OCI-LY1 (cell line): Measurements from ENCODE around the gene PRKAR2A.
"Not testable (repeated sequence)": the region's sequence is repeated elsewhere in the genome, so short reads cannot be mapped to it uniquely, and the experiment has no call there.

Experiments
- H2AFZ ChIP-seq: fragments of 200-600 bp; sonication (generic), shearing (Covaris generic); 2 replicates; pipeline ENCODE4 v1.6.0; 2014; ENCODE audit warnings: antibody characterized with exemption, mild to moderate bottlenecking, low read length
- H3F3A ChIP-seq: fragments of 200-600 bp; sonication (generic), shearing (Covaris generic); 2 replicates; pipeline ENCODE4 v1.6.0; 2014; ENCODE audit warnings: mild to moderate bottlenecking, antibody characterized with exemption, low read length, moderate library complexity; ENCODE audit not compliant: insufficient read depth
- H3K27ac ChIP-seq: fragments of 200-600 bp; sonication (generic); 2 replicates; pipeline ENCODE4 v1.5.1; 2014; ENCODE audit warnings: low read length, mixed run types, mild to moderate bottlenecking, low read depth; ENCODE audit not compliant: poor library complexity, severe bottlenecking
- H3K27me3 ChIP-seq: fragments of 200-600 bp; sonication (generic); 2 replicates; pipeline ENCODE4 v1.6.0; 2014; ENCODE audit warnings: antibody characterized with exemption, mild to moderate bottlenecking, low read length, moderate library complexity; ENCODE audit not compliant: insufficient read depth
- H3K36me3 ChIP-seq: fragments of 200-600 bp; sonication (generic); 2 replicates; pipeline ENCODE4 v1.6.1; 2014; ENCODE audit warnings: mild to moderate bottlenecking, antibody characterized with exemption, low read length, moderate library complexity, mixed read lengths; ENCODE audit not compliant: insufficient read depth
- H3K4me1 ChIP-seq: fragments of 200-600 bp; sonication (generic); 2 replicates; pipeline ENCODE4 v1.5.1; 2014; ENCODE audit warnings: mild to moderate bottlenecking, low read length, moderate library complexity; ENCODE audit not compliant: insufficient read depth, severe bottlenecking
- H3K4me2 ChIP-seq: fragments of 200-600 bp; sonication (generic), shearing (Covaris generic); 2 replicates; pipeline ENCODE4 v1.6.1; 2014; ENCODE audit warnings: low read length
- H3K4me3 ChIP-seq: fragments of 200-600 bp; sonication (generic); 2 replicates; pipeline ENCODE4 v1.5.1; 2014; ENCODE audit warnings: low read length, low read depth, mild to moderate bottlenecking, mixed read lengths; ENCODE audit not compliant: poor library complexity, severe bottlenecking
- H3K79me2 ChIP-seq: fragments of 200-600 bp; shearing (Covaris generic); 2 replicates; pipeline ENCODE4 v1.6.1; 2016; ENCODE audit warnings: mixed run types, low read length, mixed read lengths; ENCODE audit not compliant: insufficient read depth
- H3K9ac ChIP-seq: fragments of 200-600 bp; sonication (generic), shearing (Covaris generic); 2 replicates; pipeline ENCODE4 v1.6.1; 2014; ENCODE audit warnings: mild to moderate bottlenecking, low read length, mixed read lengths
- H3K9me2 ChIP-seq: fragments of 200-600 bp; sonication (generic), shearing (Covaris generic); 2 replicates; pipeline ENCODE4 v1.6.1; 2014; ENCODE audit warnings: low read depth, mild to moderate bottlenecking, low read length, mixed read lengths
- H3K9me3 ChIP-seq: fragments of 200-600 bp; shearing (Covaris generic); 2 replicates; pipeline ENCODE4 v1.6.1; 2014; ENCODE audit warnings: low read length, mixed read lengths
- H4K20me1 ChIP-seq: fragments of 200-600 bp; sonication (generic), shearing (Covaris generic); 2 replicates; pipeline ENCODE4 v1.6.0; 2016; ENCODE audit warnings: mild to moderate bottlenecking, low read length; ENCODE audit not compliant: insufficient read depth
- EZH2 ChIP-seq: fragments of 200-600 bp; sonication (generic), shearing (Covaris generic); IDR thresholded peaks from 2 replicates; pipeline ENCODE4 v1.8.0; 2017; ENCODE audit warnings: borderline replicate concordance, mixed run types, mild to moderate bottlenecking, antibody characterized with exemption, low read length, moderate library complexity, mixed read lengths
- TF ChIP-seq, protein P1 (sequence below): fragments of 200-600 bp; sonication (generic), shearing (Covaris generic); IDR thresholded peaks from 2 replicates; pipeline ENCODE4 v1.5.1; 2017; ENCODE audit warnings: mild to moderate bottlenecking, antibody characterized with exemption, low read length, moderate library complexity, mixed read lengths

Gene PRKAR2A

DNA sequence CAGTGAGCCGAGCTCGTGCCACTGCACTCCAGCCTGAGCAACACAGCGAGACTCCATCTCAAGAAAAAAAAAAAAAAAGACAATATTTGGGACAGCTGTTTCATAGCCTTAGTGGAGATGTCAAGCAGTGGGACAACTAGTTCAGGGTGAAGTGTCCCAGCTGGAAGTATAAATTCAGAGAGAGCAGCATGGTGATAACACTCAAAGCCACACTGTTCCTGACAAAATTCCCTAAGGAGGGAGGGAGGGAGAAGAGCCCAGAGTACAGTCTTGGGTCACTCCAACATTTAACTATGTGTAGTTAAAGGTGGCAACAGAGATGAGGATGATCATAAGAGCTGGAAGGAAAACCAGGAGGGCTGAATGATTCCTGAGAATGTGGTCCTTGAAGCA lies 109.5 kb downstream of the PRKAR2A start:
- Histone ChIP-seq H3K9ac (no peak overlapping the region), H3K4me1 (peaks cover 10% of the 10 kb centered on the region), H4K20me1 (no peaks in the 10 kb centered on the region), H3K27me3 (no peaks in the 10 kb centered on the region), H3K4me3 (no peak overlapping the region), H3K27ac (no peak overlapping the region), H3K36me3 (no peaks in the 10 kb centered on the region), H3K9me3 (no peaks in the 10 kb centered on the region), H3K4me2 (no peak overlapping the region), H3K9me2 (no peaks in the 10 kb centered on the region), H3F3A (no peaks in the 10 kb centered on the region), H2AFZ (no peak overlapping the region), H3K79me2 (no peaks in the 10 kb centered on the region)
- TF ChIP-seq, protein P1, sequence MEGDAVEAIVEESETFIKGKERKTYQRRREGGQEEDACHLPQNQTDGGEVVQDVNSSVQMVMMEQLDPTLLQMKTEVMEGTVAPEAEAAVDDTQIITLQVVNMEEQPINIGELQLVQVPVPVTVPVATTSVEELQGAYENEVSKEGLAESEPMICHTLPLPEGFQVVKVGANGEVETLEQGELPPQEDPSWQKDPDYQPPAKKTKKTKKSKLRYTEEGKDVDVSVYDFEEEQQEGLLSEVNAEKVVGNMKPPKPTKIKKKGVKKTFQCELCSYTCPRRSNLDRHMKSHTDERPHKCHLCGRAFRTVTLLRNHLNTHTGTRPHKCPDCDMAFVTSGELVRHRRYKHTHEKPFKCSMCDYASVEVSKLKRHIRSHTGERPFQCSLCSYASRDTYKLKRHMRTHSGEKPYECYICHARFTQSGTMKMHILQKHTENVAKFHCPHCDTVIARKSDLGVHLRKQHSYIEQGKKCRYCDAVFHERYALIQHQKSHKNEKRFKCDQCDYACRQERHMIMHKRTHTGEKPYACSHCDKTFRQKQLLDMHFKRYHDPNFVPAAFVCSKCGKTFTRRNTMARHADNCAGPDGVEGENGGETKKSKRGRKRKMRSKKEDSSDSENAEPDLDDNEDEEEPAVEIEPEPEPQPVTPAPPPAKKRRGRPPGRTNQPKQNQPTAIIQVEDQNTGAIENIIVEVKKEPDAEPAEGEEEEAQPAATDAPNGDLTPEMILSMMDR, result no peak
- TF ChIP-seq EZH2, result no peak

DNA sequence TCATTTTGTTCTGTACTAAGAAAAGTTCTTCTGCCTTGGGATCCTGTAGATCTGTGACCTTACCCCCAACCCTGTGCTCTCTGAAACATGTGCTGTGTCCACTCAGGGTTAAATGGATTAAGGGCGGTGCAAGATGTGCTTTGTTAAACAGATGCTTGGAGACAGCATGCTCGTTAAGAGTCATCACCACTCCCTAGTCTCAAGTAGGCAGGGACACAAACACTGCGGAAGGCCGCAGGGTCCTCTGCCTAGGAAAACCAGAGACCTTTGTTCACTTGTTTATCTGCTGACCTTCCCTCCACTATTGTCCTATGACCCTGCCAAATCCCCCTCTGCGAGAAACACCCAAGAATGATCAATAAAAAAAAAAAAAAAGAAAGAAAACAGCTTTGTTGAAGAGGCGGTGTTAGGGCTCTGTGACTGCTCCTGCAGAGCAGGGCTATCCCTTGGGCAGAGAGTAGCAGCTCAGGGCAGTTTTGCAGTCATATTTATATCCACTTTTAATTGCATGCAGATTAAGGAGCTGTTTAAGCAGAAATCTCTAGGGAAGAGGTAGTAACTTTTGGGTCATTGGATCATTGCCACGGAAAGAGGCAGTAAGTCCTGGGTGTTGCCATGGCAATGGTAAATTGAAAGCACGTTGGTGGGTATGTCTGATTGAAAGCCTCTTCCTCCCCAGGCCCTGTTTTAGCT lies 112.5 kb downstream of the PRKAR2A start:
- not testable (repeated sequence) for H3K4me2 ChIP-seq, H3K9ac ChIP-seq, H3K27ac ChIP-seq, H3K4me3 ChIP-seq, H4K20me1 ChIP-seq, H3K79me2 ChIP-seq, H3K4me1 ChIP-seq, H2AFZ ChIP-seq, H3K27me3 ChIP-seq, H3K9me3 ChIP-seq, H3K9me2 ChIP-seq, H3F3A ChIP-seq, H3K36me3 ChIP-seq

DNA sequence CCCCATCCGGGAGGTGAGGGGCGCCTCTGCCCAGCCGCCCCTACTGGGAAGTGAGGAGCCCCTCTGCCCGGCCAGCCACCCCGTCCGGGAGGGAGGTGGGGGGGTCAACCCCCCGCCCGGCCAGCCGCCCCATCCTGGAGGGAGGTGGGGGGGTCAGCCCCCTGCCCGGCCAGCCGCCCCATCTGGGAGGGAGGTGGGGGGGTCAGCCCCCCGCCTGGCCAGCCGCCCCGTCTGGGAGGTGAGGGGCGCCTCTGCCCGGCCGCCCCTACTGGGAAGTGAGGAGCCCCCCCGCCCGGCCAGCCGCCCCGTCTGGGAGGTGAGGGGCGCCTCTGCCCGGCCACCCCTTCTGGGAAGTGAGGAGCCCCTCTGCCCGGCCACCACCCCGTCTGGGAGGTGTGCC lies 113.1 kb downstream of the PRKAR2A start:
- not testable (repeated sequence) for H3K27ac ChIP-seq, H3K9ac ChIP-seq, H3K4me2 ChIP-seq, H3K27me3 ChIP-seq, H3K79me2 ChIP-seq, H3K9me3 ChIP-seq, H3F3A ChIP-seq, H3K4me3 ChIP-seq, H3K4me1 ChIP-seq, H2AFZ ChIP-seq, H3K36me3 ChIP-seq, H3K9me2 ChIP-seq, H4K20me1 ChIP-seq

DNA sequence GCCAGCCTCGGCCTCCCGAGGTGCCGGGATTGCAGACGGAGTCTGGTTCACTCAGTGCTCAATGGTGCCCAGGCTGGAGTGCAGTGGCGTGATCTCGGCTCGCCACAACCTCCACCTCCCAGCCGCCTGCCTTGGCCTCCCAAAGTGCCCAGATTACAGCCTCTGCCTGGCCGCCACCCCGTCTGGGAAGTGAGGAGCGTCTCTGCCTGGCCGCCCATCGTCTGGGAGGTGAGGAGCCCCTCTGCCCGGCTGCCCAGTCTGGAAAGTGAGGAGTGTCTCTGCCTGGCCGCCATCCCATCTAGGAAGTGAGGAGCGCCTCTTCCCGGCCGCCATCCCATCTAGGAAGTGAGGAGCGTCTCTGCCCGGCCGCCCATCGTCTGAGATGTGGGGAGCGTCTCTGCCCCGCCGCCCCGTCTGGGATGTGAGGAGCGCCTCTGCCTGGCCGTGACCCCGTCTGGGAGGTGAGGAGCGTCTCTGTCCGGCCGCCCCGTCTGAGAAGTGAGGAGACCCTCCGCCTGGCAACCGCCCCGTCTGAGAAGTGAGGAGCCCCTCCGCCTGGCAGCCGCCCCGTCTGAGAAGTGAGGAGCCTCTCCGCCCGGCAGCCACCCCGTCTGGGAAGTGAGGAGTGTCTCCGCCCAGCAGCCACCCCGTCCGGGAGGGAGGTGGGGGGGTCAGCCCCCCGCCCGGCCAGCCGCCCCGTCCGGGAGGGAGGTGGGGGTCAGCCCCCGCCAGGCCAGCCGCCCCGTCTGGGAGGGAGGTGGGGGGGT lies 113.7 kb downstream of the PRKAR2A start:
- H3K27ac ChIP-seq, H3K36me3 ChIP-seq: not testable (repeated sequence)

More for the DNA sequence above, 113.7 kb downstream of the PRKAR2A start:
- H3K4me2 ChIP-seq, H3K4me1 ChIP-seq, H3K9me3 ChIP-seq, H3K27me3 ChIP-seq, H2AFZ ChIP-seq, H3K9ac ChIP-seq, H3F3A ChIP-seq, H3K79me2 ChIP-seq, H3K4me3 ChIP-seq, H4K20me1 ChIP-seq, H3K9me2 ChIP-seq: not testable (repeated sequence)
